Glutamatergic neuron (in vitro differentiated cells): ENCODE results near the gene EVI5. TPM values are rescaled to one million over a fixed set of nuclear protein-coding genes. Genes with fewer than 3 reads are reported as not detected.

ENCODE experiments used
- DNase-seq: peaks from one replicate; pipeline ENCODE4 v3.0.0; 2022
- H3K27ac Mint-ChIP-seq: one replicate; pipeline ENCODE4 v1.8.0; 2020; ENCODE audit warnings: mild to moderate bottlenecking, mixed read lengths, inconsistent platforms; ENCODE audit not compliant: unreplicated experiment
- H3K27me3 Mint-ChIP-seq: one replicate; pipeline ENCODE4 v1.8.0; 2020; ENCODE audit warnings: mild to moderate bottlenecking, moderate library complexity, mixed read lengths, inconsistent platforms; ENCODE audit not compliant: unreplicated experiment
- H3K36me3 Mint-ChIP-seq: one replicate; pipeline ENCODE4 v1.8.0; 2020; ENCODE audit warnings: mild to moderate bottlenecking, mixed read lengths, inconsistent platforms; ENCODE audit not compliant: unreplicated experiment
- H3K4me1 Mint-ChIP-seq: one replicate; pipeline ENCODE4 v1.8.0; 2020; ENCODE audit warnings: mild to moderate bottlenecking, low read depth, mixed read lengths, inconsistent platforms; ENCODE audit not compliant: unreplicated experiment
- H3K4me3 Mint-ChIP-seq: one replicate; pipeline ENCODE4 v1.8.0; 2020; ENCODE audit warnings: mild to moderate bottlenecking, mixed read lengths, inconsistent platforms; ENCODE audit not compliant: unreplicated experiment
- H3K9me3 Mint-ChIP-seq: one replicate; pipeline ENCODE4 v1.8.0; 2020; ENCODE audit warnings: mild to moderate bottlenecking, moderate library complexity, mixed read lengths, inconsistent platforms; ENCODE audit not compliant: unreplicated experiment
- CTCF ChIP-seq: fragments of 200-600 bp; sonication (generic); IDR thresholded peaks from one replicate; pipeline ENCODE4 v1.5.0; 2021; ENCODE audit not compliant: partially characterized antibody, unreplicated experiment
- total RNA-seq: library from RNA; stranded (reverse); fragmentation: NEBNext Ultra II Directional; extraction: Animal tissue kit (Norgen Biotek cat#: 25700); gene quantifications from one replicate; pipeline ENCODE4 v1.2.1, GENCODE V29; 2021; ENCODE audit not compliant: unreplicated experiment

EVI5 gene
- total RNA-seq, 1 donor from 2014 or later: 19.5 TPM

GRCh38 chr1:92831762-92832536, 47.0 kb upstream of the EVI5 start, which contains the start of gene RPL5:
Gene RPL5 (plus strand): TSS chr1:92832040. CDS start chr1:92832115, 75 bp downstream.
- peak; percentile 99 for DNase-seq
- Mint-ChIP-seq H3K27ac (peak within 1 kb of the TSS; percentile 93), H3K27me3 (peaks cover 4% of the 10 kb centered on the region), H3K4me3 (peak within 1 kb of the TSS; percentile 97), H3K4me1 (peaks cover 12% of the 10 kb centered on the region), H3K36me3 (no peaks in the 10 kb centered on the region), H3K9me3 (peaks cover 6% of the 10 kb centered on the region)
- peak; percentile 98 for TF ChIP-seq CTCF

GRCh38 chr1:92831368-92831761, 46.5 kb upstream of the EVI5 start:
- peak overlapping the region; percentile 93 for H3K27ac Mint-ChIP-seq
- peaks cover 4% of the 10 kb centered on the region for H3K27me3 Mint-ChIP-seq
- DNase-seq: no peak
- peaks cover 12% of the 10 kb centered on the region for H3K4me1 Mint-ChIP-seq
- peak overlapping the region; percentile 97 for H3K4me3 Mint-ChIP-seq
- no peaks in the 10 kb centered on the region for H3K36me3 Mint-ChIP-seq
- TF ChIP-seq CTCF: no peak
- peaks cover 6% of the 10 kb centered on the region for H3K9me3 Mint-ChIP-seq

- Mint-ChIP-seq H3K4me3 (no peak overlapping the region), H3K27ac (no peak overlapping the region)
These were observed 41.9 kb upstream of the EVI5 start for GRCh38 chr1:92826792-92827191.

GRCh38 chr1:92822879-92823278, 38.0 kb upstream of the EVI5 start:
- no peak overlapping the region for H3K27ac Mint-ChIP-seq
- H3K9me3 Mint-ChIP-seq: no peaks in the 10 kb centered on the region
- no peak for DNase-seq
- no peaks in the 10 kb centered on the region for H3K4me1 Mint-ChIP-seq
- no peaks in the 10 kb centered on the region for H3K36me3 Mint-ChIP-seq
- H3K27me3 Mint-ChIP-seq: no peaks in the 10 kb centered on the region
- no peak overlapping the region for H3K4me3 Mint-ChIP-seq
- TF ChIP-seq CTCF: no peak

More at GRCh38 chr1:92826792-92827191, 41.9 kb upstream of the EVI5 start:
- TF ChIP-seq CTCF: no peak
- H3K4me1 Mint-ChIP-seq: no peaks in the 10 kb centered on the region
- DNase-seq: no peak
- no peaks in the 10 kb centered on the region for H3K36me3 Mint-ChIP-seq
- peaks cover under 1% of the 10 kb centered on the region for H3K27me3 Mint-ChIP-seq
- H3K9me3 Mint-ChIP-seq: peaks cover 2% of the 10 kb centered on the region

- no peaks in the 10 kb centered on the region for H3K4me1 Mint-ChIP-seq
- no peaks in the 10 kb centered on the region for H3K27me3 Mint-ChIP-seq
- DNase-seq: no peak
- H3K36me3 Mint-ChIP-seq: no peaks in the 10 kb centered on the region
- no peak for TF ChIP-seq CTCF
- peaks cover 2% of the 10 kb centered on the region for H3K9me3 Mint-ChIP-seq
- H3K27ac Mint-ChIP-seq: no peak overlapping the region
- no peak overlapping the region for H3K4me3 Mint-ChIP-seq
These were observed 35.6 kb upstream of the EVI5 start for GRCh38 chr1:92820551-92820950.
